Fibroblast of lung (primary cell): Measurements from ENCODE around the gene OXCT2. TPM values are rescaled to one million over a fixed set of nuclear protein-coding genes. Genes with fewer than 3 reads are reported as not detected.
"Not testable (repeated sequence)": the region's sequence is repeated elsewhere in the genome, so short reads cannot be mapped to it uniquely, and the experiment has no call there.

Source experiments
- DNase-seq, 2 donors: peaks; one replicate each; pipeline versions ENCODE4 v3.0.0 to v3.0.0-alpha.2; 2010; ENCODE audit warnings: low read depth in 2 of 2
- H2AFZ ChIP-seq: 2 replicates; pipeline ENCODE4 v1.5.1; 2012; ENCODE audit warnings: low read length, control low read depth, inconsistent platforms
- H3K27ac ChIP-seq: 2 replicates; pipeline ENCODE4 v1.5.1; 2011; ENCODE audit warnings: low read length, control low read depth; ENCODE audit not compliant: insufficient read depth
- H3K27me3 ChIP-seq: 2 replicates; pipeline ENCODE4 v1.5.1; 2011; ENCODE audit warnings: mild to moderate bottlenecking, low read length; ENCODE audit not compliant: control insufficient read depth, insufficient read depth
- H3K36me3 ChIP-seq: 2 replicates; pipeline ENCODE4 v1.5.1; 2011; ENCODE audit warnings: low read length; ENCODE audit not compliant: control insufficient read depth, insufficient read depth
- H3K4me1 ChIP-seq: 2 replicates; pipeline ENCODE4 v1.5.1; 2011; ENCODE audit warnings: low read length; ENCODE audit not compliant: control insufficient read depth, insufficient read depth; ENCODE audit errors: extremely low read depth
- H3K4me2 ChIP-seq: 2 replicates; pipeline ENCODE4 v1.5.1; 2011; ENCODE audit warnings: low read length, control low read depth; ENCODE audit not compliant: insufficient read depth; ENCODE audit errors: extremely low read depth
- H3K4me3 ChIP-seq, 4 experiments: fragments of 200-600 bp in 1 of 4; sonication (generic) in 1 of 4; replicated peaks in 1 of 4; 2 replicates each; pipeline ENCODE4 v1.5.1; 2011 to 2016; ENCODE audit warnings: low read length in 4 of 4, low read depth in 3 of 4, mild to moderate bottlenecking in 3 of 4, control low read depth in 2 of 4, inconsistent platforms in 1 of 4, mixed read lengths in 1 of 4; ENCODE audit not compliant: insufficient read depth in 1 of 4; ENCODE audit errors: control extremely low read depth in 1 of 4
- H3K79me2 ChIP-seq: 2 replicates; pipeline ENCODE4 v1.5.1; 2012; ENCODE audit warnings: mild to moderate bottlenecking, low read length, inconsistent platforms; ENCODE audit not compliant: control insufficient read depth, insufficient read depth
- H3K9ac ChIP-seq: 2 replicates; pipeline ENCODE4 v1.5.1; 2011; ENCODE audit warnings: mild to moderate bottlenecking, low read length, control low read depth; ENCODE audit not compliant: insufficient read depth
- H3K9me3 ChIP-seq: 2 replicates; pipeline ENCODE4 v1.5.1; 2012; ENCODE audit warnings: low read depth, low read length; ENCODE audit not compliant: control insufficient read depth, insufficient read depth
- H4K20me1 ChIP-seq: 2 replicates; pipeline ENCODE4 v1.5.1; 2011; ENCODE audit warnings: low read length; ENCODE audit not compliant: control insufficient read depth, insufficient read depth; ENCODE audit errors: extremely low read depth
- CTCF ChIP-seq, 2 donors: IDR thresholded peaks in 1 of 2; conservative IDR thresholded peaks in 1 of 2; 1 replicate in 1 of 2; 2 replicates in 1 of 2; pipeline ENCODE4 v1.5.1; 2011 to 2012; ENCODE audit warnings: low read length in 2 of 2, control low read depth in 1 of 2, inconsistent platforms in 1 of 2, low read depth in 1 of 2, mild to moderate bottlenecking in 1 of 2
- EZH2 ChIP-seq: IDR thresholded peaks from 2 replicates; pipeline ENCODE4 v1.5.1; 2012; ENCODE audit warnings: low read length, control low read depth, mild to moderate bottlenecking; ENCODE audit errors: missing control alignments
- polyA plus RNA-seq, 2 donors: library from polyadenylated mRNA; depleted of rRNA in 1 of 2; stranded (reverse) in 1 of 2; unstranded in 1 of 2; fragments of >200 nt; gene quantifications; 2 replicates each; pipeline ENCODE4 v1.2.1, GENCODE V29; 2011 to 2012; ENCODE audit warnings: missing spikeins in 1 of 2
- total RNA-seq: library from RNA; depleted of rRNA; stranded (reverse); fragments of >200 nt; gene quantifications from 2 replicates; pipeline ENCODE4 v1.2.1, GENCODE V29; 2014

OXCT2 gene
- total and polyA plus RNA-seq, 2 donors (not counting 1 experiment from before 2014, with no cell fraction given): 1.0 to 6.4 TPM

GRCh38 chr1:39799770-39800470 is 28.8 kb upstream of the OXCT2 start:
- no peak for TF ChIP-seq EZH2
- peak; percentile 65 to 80 for TF ChIP-seq CTCF (conservative IDR thresholded peaks at IDR 0.05 in 1 of 2, IDR thresholded peaks at IDR 0.05 in 1 of 2; ENCODE audit: low read depth in 1 of 2, low read length in 2 of 2)
- Histone ChIP-seq H3K4me1 (peaks cover 2% of the 10 kb centered on the region), H3K9me3 (no peaks in the 10 kb centered on the region), H3K79me2 (no peaks in the 10 kb centered on the region), H4K20me1 (no peaks in the 10 kb centered on the region), H3K27me3 (peaks cover 3% of the 10 kb centered on the region), H3K4me3 (no peak overlapping the region), H3K27ac (no peak overlapping the region), H3K36me3 (no peaks in the 10 kb centered on the region), H3K9ac (no peak overlapping the region), H3K4me2 (peak overlapping the region; percentile 77), H2AFZ (no peak overlapping the region)
- DNase-seq: peak; percentile 56 to 84

- H3K4me1 ChIP-seq, H3K4me3 ChIP-seq, H3K9me3 ChIP-seq, H3K27ac ChIP-seq, H3K36me3 ChIP-seq, H3K9ac ChIP-seq, H3K79me2 ChIP-seq, H3K27me3 ChIP-seq, H4K20me1 ChIP-seq: not testable (repeated sequence)
- DNase-seq: peak; percentile 43 to 51
- peak in 1 of 2 donors; percentile 23 for TF ChIP-seq CTCF (conservative IDR thresholded peaks at IDR 0.05 in 1 of 2, IDR thresholded peaks at IDR 0.05 in 1 of 2; ENCODE audit: low read depth in 1 of 2, low read length in 2 of 2)
- H2AFZ ChIP-seq: peak overlapping the region; percentile 3
- H3K4me2 ChIP-seq: peak overlapping the region; percentile 77
Measured at GRCh38 chr1:39798859-39799769, 28.0 kb upstream of the OXCT2 start.

GRCh38 chr1:39795651-39796050 is 24.5 kb upstream of the OXCT2 start:
- peaks cover 11% of the 10 kb centered on the region for H3K27me3 ChIP-seq
- no peak overlapping the region for H3K27ac ChIP-seq
- TF ChIP-seq EZH2: no peak
- no peak for TF ChIP-seq CTCF (conservative IDR thresholded peaks at IDR 0.05 in 1 of 2, IDR thresholded peaks at IDR 0.05 in 1 of 2; ENCODE audit: low read depth in 1 of 2, low read length in 2 of 2)
- no peak for DNase-seq
- peaks cover 2% of the 10 kb centered on the region for H3K4me1 ChIP-seq
- no peak overlapping the region for H3K4me3 ChIP-seq
- H3K79me2 ChIP-seq: no peaks in the 10 kb centered on the region
- no peak overlapping the region for H2AFZ ChIP-seq
- H3K4me2 ChIP-seq: no peak overlapping the region
- H3K9me3 ChIP-seq: no peaks in the 10 kb centered on the region
- no peaks in the 10 kb centered on the region for H4K20me1 ChIP-seq
- H3K9ac ChIP-seq: no peak overlapping the region
- no peaks in the 10 kb centered on the region for H3K36me3 ChIP-seq
